ENCODE results near the gene CRADD.

DNA sequence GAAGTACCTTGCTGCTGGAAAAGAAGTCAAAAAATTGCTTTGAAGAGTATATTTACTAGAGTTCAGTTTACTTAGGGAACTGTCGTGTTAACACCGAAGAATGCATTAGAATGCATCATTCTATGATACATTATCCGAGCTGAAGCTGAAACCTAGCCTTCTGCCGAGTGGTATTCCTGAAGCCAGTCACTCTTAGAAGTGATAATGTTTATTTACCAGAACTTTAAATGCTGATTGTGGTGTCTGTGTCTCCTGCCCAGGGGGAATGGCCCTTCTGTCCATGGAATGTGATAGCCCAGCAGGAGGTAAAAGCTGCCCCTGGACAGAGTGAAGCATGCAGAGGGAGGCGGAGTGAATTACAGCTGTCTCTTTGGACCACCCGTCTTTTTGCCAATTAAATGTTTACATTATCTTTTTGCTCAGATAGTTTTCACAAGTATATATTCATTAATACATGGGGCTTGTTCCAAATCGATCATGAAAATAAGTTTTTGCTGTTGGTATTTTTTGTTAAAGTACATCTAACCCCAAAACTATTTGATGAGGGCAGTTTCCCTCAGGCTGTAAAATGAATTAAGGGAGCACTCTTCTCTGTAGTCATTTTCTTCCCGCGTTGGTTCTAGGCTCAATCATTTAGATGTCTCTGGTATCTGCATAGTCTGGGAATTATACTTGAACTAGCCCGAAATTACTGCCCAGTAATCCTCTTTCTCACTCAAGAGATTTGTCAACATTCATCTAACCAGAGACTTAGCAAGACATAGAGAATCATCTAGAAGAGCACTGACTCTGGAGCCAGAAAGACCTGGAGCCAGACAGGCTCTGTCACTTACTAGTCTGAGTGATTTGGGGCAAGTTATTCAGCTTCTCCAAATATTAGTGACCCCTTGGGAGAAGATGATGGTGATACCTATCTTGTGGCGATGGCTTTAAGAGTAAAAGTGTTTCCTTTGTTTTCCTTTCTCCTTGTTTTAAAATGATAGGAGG, 147.6 kb downstream of the CRADD start:
- TF ChIP-seq, protein P1, sequence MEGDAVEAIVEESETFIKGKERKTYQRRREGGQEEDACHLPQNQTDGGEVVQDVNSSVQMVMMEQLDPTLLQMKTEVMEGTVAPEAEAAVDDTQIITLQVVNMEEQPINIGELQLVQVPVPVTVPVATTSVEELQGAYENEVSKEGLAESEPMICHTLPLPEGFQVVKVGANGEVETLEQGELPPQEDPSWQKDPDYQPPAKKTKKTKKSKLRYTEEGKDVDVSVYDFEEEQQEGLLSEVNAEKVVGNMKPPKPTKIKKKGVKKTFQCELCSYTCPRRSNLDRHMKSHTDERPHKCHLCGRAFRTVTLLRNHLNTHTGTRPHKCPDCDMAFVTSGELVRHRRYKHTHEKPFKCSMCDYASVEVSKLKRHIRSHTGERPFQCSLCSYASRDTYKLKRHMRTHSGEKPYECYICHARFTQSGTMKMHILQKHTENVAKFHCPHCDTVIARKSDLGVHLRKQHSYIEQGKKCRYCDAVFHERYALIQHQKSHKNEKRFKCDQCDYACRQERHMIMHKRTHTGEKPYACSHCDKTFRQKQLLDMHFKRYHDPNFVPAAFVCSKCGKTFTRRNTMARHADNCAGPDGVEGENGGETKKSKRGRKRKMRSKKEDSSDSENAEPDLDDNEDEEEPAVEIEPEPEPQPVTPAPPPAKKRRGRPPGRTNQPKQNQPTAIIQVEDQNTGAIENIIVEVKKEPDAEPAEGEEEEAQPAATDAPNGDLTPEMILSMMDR (IDR thresholded peaks at IDR 0.05), result no peak
- TF ChIP-seq POLR2A (IDR thresholded peaks at IDR 0.05), result no peak
